ENCODE measurements around the gene PARD3B.

The PARD3B gene

DNA sequence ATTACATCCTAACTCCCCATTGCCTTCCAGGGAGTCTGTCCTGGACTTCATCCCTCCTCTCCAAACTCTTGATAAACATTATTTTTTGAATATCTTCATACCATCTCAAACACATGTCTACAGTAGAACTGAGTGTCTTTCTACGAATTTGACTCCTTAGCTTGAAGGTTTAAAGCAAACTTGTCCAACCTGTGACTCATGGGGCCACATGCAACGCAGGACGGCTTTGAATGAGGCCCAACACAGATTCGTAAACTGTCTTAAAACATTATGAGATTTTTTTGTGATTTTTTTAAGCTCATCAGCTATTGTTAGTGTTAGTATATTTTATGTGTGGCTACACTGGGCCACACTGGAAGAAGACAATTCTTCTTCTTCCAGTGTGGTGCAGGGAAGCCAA lies 98.1 kb downstream of the PARD3B start:
- CTCF ChIA-PET: no interaction called here
- no peak for TF ChIP-seq FOXM1 (IDR thresholded peaks at IDR 0.05; ENCODE audit: borderline replicate concordance)
- no peak for TF ChIP-seq BHLHE40 (IDR thresholded peaks at IDR 0.05; ENCODE audit: borderline replicate concordance)
- no peak for TF ChIP-seq LEF1 (IDR thresholded peaks at IDR 0.05; ENCODE audit: borderline replicate concordance)
- TF ChIP-seq ZNF384 (IDR thresholded peaks at IDR 0.05): no peak
- no peak for TF ChIP-seq SP1 (IDR thresholded peaks at IDR 0.05)
- no peak for TF ChIP-seq HDGF (IDR thresholded peaks at IDR 0.05; ENCODE audit: borderline replicate concordance)
- TF ChIP-seq NFRKB (IDR thresholded peaks at IDR 0.05): no peak
- no peak for TF ChIP-seq FOXK2 (IDR thresholded peaks at IDR 0.05)
- no peak for TF ChIP-seq ELF4 (IDR thresholded peaks at IDR 0.05)
- TF ChIP-seq, protein P1, sequence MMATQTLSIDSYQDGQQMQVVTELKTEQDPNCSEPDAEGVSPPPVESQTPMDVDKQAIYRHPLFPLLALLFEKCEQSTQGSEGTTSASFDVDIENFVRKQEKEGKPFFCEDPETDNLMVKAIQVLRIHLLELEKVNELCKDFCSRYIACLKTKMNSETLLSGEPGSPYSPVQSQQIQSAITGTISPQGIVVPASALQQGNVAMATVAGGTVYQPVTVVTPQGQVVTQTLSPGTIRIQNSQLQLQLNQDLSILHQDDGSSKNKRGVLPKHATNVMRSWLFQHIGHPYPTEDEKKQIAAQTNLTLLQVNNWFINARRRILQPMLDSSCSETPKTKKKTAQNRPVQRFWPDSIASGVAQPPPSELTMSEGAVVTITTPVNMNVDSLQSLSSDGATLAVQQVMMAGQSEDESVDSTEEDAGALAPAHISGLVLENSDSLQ (IDR thresholded peaks at IDR 0.05): no peak
- TF ChIP-seq SUZ12 (IDR thresholded peaks at IDR 0.05): no peak
- TF ChIP-seq L3MBTL2 (conservative IDR thresholded peaks at IDR 0.05): no peak
- no peak for TF ChIP-seq FOXA1 (IDR thresholded peaks at IDR 0.05)
- no peak for TF ChIP-seq TARDBP (IDR thresholded peaks at IDR 0.05)
- TF ChIP-seq CTBP1 (IDR thresholded peaks at IDR 0.05; ENCODE audit: borderline replicate concordance): no peak
- TF ChIP-seq ARNT (IDR thresholded peaks at IDR 0.05): no peak
- no peak for DNase-seq (ENCODE audit: extremely low spot score)
- POLR2A ChIA-PET: no interaction called here

DNA sequence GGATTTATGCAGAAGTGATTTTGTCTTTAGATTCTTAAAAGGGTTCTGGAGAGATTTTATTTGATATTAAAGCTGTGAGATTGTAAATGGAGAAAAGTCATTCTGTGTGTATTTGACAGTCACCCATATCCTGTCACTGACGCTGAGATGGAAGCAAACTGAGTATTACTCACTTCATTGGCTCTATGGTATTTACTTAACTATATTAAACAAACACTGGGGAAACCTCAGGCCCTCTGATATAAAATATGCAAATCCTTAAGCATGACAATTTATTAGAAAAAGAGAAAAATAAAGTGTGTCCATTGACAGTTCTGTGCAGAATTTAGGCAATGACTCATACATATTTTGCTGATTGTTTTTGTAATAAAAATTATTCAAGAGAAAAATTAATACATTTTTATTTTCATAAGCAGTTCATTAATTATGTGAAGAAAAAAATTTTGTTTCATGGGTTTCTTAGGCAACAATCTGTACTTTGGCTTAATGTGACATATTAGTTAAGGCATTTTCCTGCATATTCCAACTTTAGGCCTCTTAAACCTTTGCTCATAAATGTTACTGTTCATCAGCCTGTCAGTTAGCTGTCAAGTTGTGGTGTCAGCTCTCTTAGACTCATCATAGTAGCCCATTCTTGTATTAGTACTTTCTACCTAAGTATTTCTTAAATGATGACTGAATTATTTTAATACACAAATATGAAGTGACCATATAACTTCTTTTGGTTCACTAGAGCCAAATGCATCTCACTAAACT lies 99.9 kb downstream of the PARD3B start:
- ChIA-PET POLR2A (no interaction called here), CTCF (no interaction called here)
- TF ChIP-seq NFRKB (IDR thresholded peaks at IDR 0.05) (no peak), LEF1 (IDR thresholded peaks at IDR 0.05; ENCODE audit: borderline replicate concordance) (no peak), FOXK2 (IDR thresholded peaks at IDR 0.05) (no peak), L3MBTL2 (conservative IDR thresholded peaks at IDR 0.05) (no peak), HDGF (IDR thresholded peaks at IDR 0.05; ENCODE audit: borderline replicate concordance) (no peak), BHLHE40 (IDR thresholded peaks at IDR 0.05; ENCODE audit: borderline replicate concordance) (no peak), ARNT (IDR thresholded peaks at IDR 0.05) (no peak), CTBP1 (IDR thresholded peaks at IDR 0.05; ENCODE audit: borderline replicate concordance) (no peak), SUZ12 (IDR thresholded peaks at IDR 0.05) (no peak), FOXA1 (IDR thresholded peaks at IDR 0.05) (no peak), ZNF384 (IDR thresholded peaks at IDR 0.05) (no peak), TARDBP (IDR thresholded peaks at IDR 0.05) (no peak)
- TF ChIP-seq, protein P1 (IDR thresholded peaks at IDR 0.05): no peak
- DNase-seq (ENCODE audit: extremely low spot score): no peak

DNA sequence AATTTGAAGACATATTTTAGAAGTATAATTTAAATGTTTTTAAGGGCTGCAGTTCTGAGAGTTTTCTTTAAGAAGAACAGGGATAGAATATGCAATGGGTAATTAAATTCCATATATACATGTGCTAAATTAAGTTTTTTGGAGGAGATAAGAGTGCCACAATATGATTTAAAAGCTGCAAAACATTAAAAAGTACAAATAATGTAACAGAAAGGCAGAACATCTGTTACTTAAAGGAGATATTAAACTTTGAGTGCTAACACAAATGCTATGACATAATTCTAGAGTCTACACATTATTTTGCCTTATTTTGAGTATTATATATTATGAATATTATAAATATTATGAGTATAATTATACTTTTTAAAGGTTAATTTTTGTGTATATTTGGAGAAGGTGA lies 102.4 kb downstream of the PARD3B start:
- no peak for DNase-seq (ENCODE audit: extremely low spot score)
- POLR2A ChIA-PET: no interaction called here
- TF ChIP-seq NFRKB (IDR thresholded peaks at IDR 0.05): no peak
- no peak for TF ChIP-seq BHLHE40 (IDR thresholded peaks at IDR 0.05; ENCODE audit: borderline replicate concordance)
- TF ChIP-seq FOXA1 (IDR thresholded peaks at IDR 0.05): no peak
- no peak for TF ChIP-seq ZNF384 (IDR thresholded peaks at IDR 0.05)
- TF ChIP-seq CTBP1 (IDR thresholded peaks at IDR 0.05; ENCODE audit: borderline replicate concordance): no peak
- TF ChIP-seq L3MBTL2 (conservative IDR thresholded peaks at IDR 0.05): no peak
- no peak for TF ChIP-seq ELF4 (IDR thresholded peaks at IDR 0.05)
- TF ChIP-seq, protein P1 (IDR thresholded peaks at IDR 0.05): no peak
- TF ChIP-seq LEF1 (IDR thresholded peaks at IDR 0.05; ENCODE audit: borderline replicate concordance): no peak
- no peak for TF ChIP-seq FOXK2 (IDR thresholded peaks at IDR 0.05)
- no peak for TF ChIP-seq SUZ12 (IDR thresholded peaks at IDR 0.05)
- no peak for TF ChIP-seq SP1 (IDR thresholded peaks at IDR 0.05)
- no peak for TF ChIP-seq FOXM1 (IDR thresholded peaks at IDR 0.05; ENCODE audit: borderline replicate concordance)
- no peak for TF ChIP-seq HDGF (IDR thresholded peaks at IDR 0.05; ENCODE audit: borderline replicate concordance)
- no peak for TF ChIP-seq TARDBP (IDR thresholded peaks at IDR 0.05)
- no peak for TF ChIP-seq ARNT (IDR thresholded peaks at IDR 0.05)
- CTCF ChIA-PET: no interaction called here

GRCh38 chr2:204650611-204651010 lies 105.3 kb downstream of the PARD3B start:
- TF ChIP-seq L3MBTL2 (conservative IDR thresholded peaks at IDR 0.05): no peak
- no peak for TF ChIP-seq FOXK2 (IDR thresholded peaks at IDR 0.05)
- TF ChIP-seq ZNF384 (IDR thresholded peaks at IDR 0.05): no peak
- TF ChIP-seq, protein P1 (IDR thresholded peaks at IDR 0.05): no peak
- TF ChIP-seq BHLHE40 (IDR thresholded peaks at IDR 0.05; ENCODE audit: borderline replicate concordance): no peak
- TF ChIP-seq FOXA1 (IDR thresholded peaks at IDR 0.05): no peak
- no peak for TF ChIP-seq TARDBP (IDR thresholded peaks at IDR 0.05)
- no peak for TF ChIP-seq SP1 (IDR thresholded peaks at IDR 0.05)
- no peak for TF ChIP-seq SUZ12 (IDR thresholded peaks at IDR 0.05)
- no peak for TF ChIP-seq FOXM1 (IDR thresholded peaks at IDR 0.05; ENCODE audit: borderline replicate concordance)
- no peak for TF ChIP-seq ARNT (IDR thresholded peaks at IDR 0.05)
- TF ChIP-seq CTBP1 (IDR thresholded peaks at IDR 0.05; ENCODE audit: borderline replicate concordance): no peak
- TF ChIP-seq LEF1 (IDR thresholded peaks at IDR 0.05; ENCODE audit: borderline replicate concordance): no peak
- no peak for TF ChIP-seq HDGF (IDR thresholded peaks at IDR 0.05; ENCODE audit: borderline replicate concordance)
- TF ChIP-seq NFRKB (IDR thresholded peaks at IDR 0.05): no peak
- TF ChIP-seq ELF4 (IDR thresholded peaks at IDR 0.05): no peak
- no peak for DNase-seq (ENCODE audit: extremely low spot score)
- POLR2A ChIA-PET: no interaction called here
- CTCF ChIA-PET: no interaction called here

GRCh38 chr2:204652063-204652462 lies 106.8 kb downstream of the PARD3B start:
- DNase-seq (ENCODE audit: extremely low spot score): no peak
- CTCF ChIA-PET: no interaction called here
- TF ChIP-seq ARNT (IDR thresholded peaks at IDR 0.05) (no peak), FOXA1 (IDR thresholded peaks at IDR 0.05) (no peak), FOXK2 (IDR thresholded peaks at IDR 0.05) (no peak), SUZ12 (IDR thresholded peaks at IDR 0.05) (no peak), L3MBTL2 (conservative IDR thresholded peaks at IDR 0.05) (no peak), LEF1 (IDR thresholded peaks at IDR 0.05; ENCODE audit: borderline replicate concordance) (no peak), TARDBP (IDR thresholded peaks at IDR 0.05) (no peak), HDGF (IDR thresholded peaks at IDR 0.05; ENCODE audit: borderline replicate concordance) (no peak), CTBP1 (IDR thresholded peaks at IDR 0.05; ENCODE audit: borderline replicate concordance) (no peak)
- TF ChIP-seq, protein P1 (IDR thresholded peaks at IDR 0.05): no peak
- POLR2A ChIA-PET: no interaction called here
